ENCODE measurements around the gene TRIO. TPM values are rescaled to one million over a fixed set of nuclear protein-coding genes. Genes with fewer than 3 reads are reported as not detected.

TRIO gene
- total RNA-seq, 1 experiment from 2014 or later: 88.8 TPM

GRCh38 chr5:14465116-14465515 is 322.0 kb downstream of the TRIO start:
- Mint-ChIP-seq H3K27ac (peak overlapping the region; percentile 5), H3K36me3 (peaks cover 30% of the 10 kb centered on the region), H3K9me3 (no peaks in the 10 kb centered on the region), H3K4me1 (peaks cover 10% of the 10 kb centered on the region), H3K4me3 (no peak overlapping the region), H3K27me3 (ENCODE audit: low read depth) (no peaks in the 10 kb centered on the region)
- no peak for DNase-seq (ENCODE audit: low spot score)
- ChIA-PET POLR2A (no interaction called here), CTCF (interaction anchor here (1.2 to 1.7 kb wide), 2 partner anchors 39 to 183 kb away, joined by 4 to 6 read pairs; no protein-coding TSS in a partner anchor)
- no peak for ATAC-seq
- TF ChIP-seq ZNF532 (CRISPR knock-in tag; IDR thresholded peaks at IDR 0.05; ENCODE audit: borderline replicate concordance): no peak
- no peak for TF ChIP-seq ATF1 (CRISPR knock-in tag; IDR thresholded peaks at IDR 0.05)
- no peak for TF ChIP-seq ZBTB43 (CRISPR knock-in tag; IDR thresholded peaks at IDR 0.05)
- TF ChIP-seq ZNF512 (CRISPR knock-in tag; IDR thresholded peaks at IDR 0.05; ENCODE audit: borderline replicate concordance): no peak
- TF ChIP-seq ZNF138 (CRISPR knock-in tag; conservative IDR thresholded peaks at IDR 0.05): no peak
- no peak for TF ChIP-seq OVOL2 (CRISPR knock-in tag; IDR thresholded peaks at IDR 0.05; ENCODE audit: borderline replicate concordance)
- TF ChIP-seq GTF2I (CRISPR knock-in tag; conservative IDR thresholded peaks at IDR 0.05): no peak
- TF ChIP-seq JUN (CRISPR knock-in tag; IDR thresholded peaks at IDR 0.05): no peak
- TF ChIP-seq ZNF317 (CRISPR knock-in tag; IDR thresholded peaks at IDR 0.05; ENCODE audit: borderline replicate concordance, low read depth): no peak
- TF ChIP-seq ATF2 (CRISPR knock-in tag; IDR thresholded peaks at IDR 0.05; ENCODE audit: borderline replicate concordance, low read depth): no peak
- no peak for TF ChIP-seq ZNF423 (CRISPR knock-in tag; IDR thresholded peaks at IDR 0.05)
- no peak for TF ChIP-seq SMAD4 (CRISPR knock-in tag; IDR thresholded peaks at IDR 0.05)
- no peak for TF ChIP-seq PRRX2 (CRISPR knock-in tag; IDR thresholded peaks at IDR 0.05)
- TF ChIP-seq MYBL2 (CRISPR knock-in tag; IDR thresholded peaks at IDR 0.05): no peak

GRCh38 chr5:14465776-14466175 is 322.6 kb downstream of the TRIO start:
- TF ChIP-seq E2F5 (CRISPR knock-in tag; IDR thresholded peaks at IDR 0.05): no peak
- peaks cover 24% of the 10 kb centered on the region for H3K36me3 Mint-ChIP-seq
- no peak overlapping the region for H3K4me3 Mint-ChIP-seq
- no peak for ATAC-seq
- CTCF ChIA-PET: interaction anchor here (1.7 kb wide), 1 partner anchor 183 kb away, joined by 6 read pairs; no protein-coding TSS in a partner anchor
- no peak for DNase-seq (ENCODE audit: low spot score)
- no peak overlapping the region for H3K27ac Mint-ChIP-seq
- POLR2A ChIA-PET: no interaction called here
- H3K4me1 Mint-ChIP-seq: peaks cover 10% of the 10 kb centered on the region
- H3K9me3 Mint-ChIP-seq: no peaks in the 10 kb centered on the region
- H3K27me3 Mint-ChIP-seq (ENCODE audit: low read depth): no peaks in the 10 kb centered on the region
